Measurements from ENCODE around the gene CTDSPL2.
"Not testable (repeated sequence)": the region's sequence is repeated elsewhere in the genome, so short reads cannot be mapped to it uniquely, and the experiment has no call there.

CTDSPL2 gene

GRCh38 chr15:44438402-44438801, 11.0 kb downstream of the CTDSPL2 start:
- Histone ChIP-seq H3K4me1 (ENCODE audit: control insufficient read depth in 1 of 2, insufficient read depth in 2 of 2, low read length in 2 of 2) (peaks cover 0 to 6% of the 10 kb centered on the region in 2 donors), H3K9me3 (ENCODE audit: control insufficient read depth in 1 of 2, low read length in 2 of 2) (no peaks in the 10 kb centered on the region), H3K27ac (ENCODE audit: low read depth, low read length) (no peak overlapping the region), H3K27me3 (ENCODE audit: control insufficient read depth in 1 of 2, insufficient read depth in 2 of 2, low read length in 2 of 2) (no peaks in the 10 kb centered on the region), H3K36me3 (ENCODE audit: control insufficient read depth in 1 of 2, insufficient read depth in 2 of 2, low read length in 2 of 2) (peaks cover 0 to 3% of the 10 kb centered on the region in 2 donors), H3K9ac (ENCODE audit: low read depth in 1 of 2, low read length in 2 of 2) (no peak overlapping the region), H3K4me3 (ENCODE audit: low read depth in 1 of 2, low read length in 2 of 2) (no peak overlapping the region)

- H3K27ac ChIP-seq (ENCODE audit: low read depth, low read length) = no peak overlapping the region
- H3K9ac ChIP-seq (ENCODE audit: low read depth in 1 of 2, low read length in 2 of 2) = no peak overlapping the region
- H3K4me3 ChIP-seq (ENCODE audit: low read depth in 1 of 2, low read length in 2 of 2) = no peak overlapping the region
- peaks cover 0 to 6% of the 10 kb centered on the region in 2 donors for H3K4me1 ChIP-seq (ENCODE audit: control insufficient read depth in 1 of 2, insufficient read depth in 2 of 2, low read length in 2 of 2)
- H3K36me3 ChIP-seq (ENCODE audit: control insufficient read depth in 1 of 2, insufficient read depth in 2 of 2, low read length in 2 of 2) = peaks cover 0 to 4% of the 10 kb centered on the region in 2 donors
- no peaks in the 10 kb centered on the region for H3K9me3 ChIP-seq (ENCODE audit: control insufficient read depth in 1 of 2, low read length in 2 of 2)
- no peaks in the 10 kb centered on the region for H3K27me3 ChIP-seq (ENCODE audit: control insufficient read depth in 1 of 2, insufficient read depth in 2 of 2, low read length in 2 of 2)
Measured at GRCh38 chr15:44441095-44441501, 13.7 kb downstream of the CTDSPL2 start.

GRCh38 chr15:44443515-44443914, 16.1 kb downstream of the CTDSPL2 start:
- no peaks in the 10 kb centered on the region for H3K27me3 ChIP-seq (ENCODE audit: control insufficient read depth in 1 of 2, insufficient read depth in 2 of 2, low read length in 2 of 2)
- H3K27ac ChIP-seq (ENCODE audit: low read depth, low read length) = no peak overlapping the region

GRCh38 chr15:44447772-44448376, 20.4 kb downstream of the CTDSPL2 start:
- no peak overlapping the region for H3K27ac ChIP-seq (ENCODE audit: low read depth, low read length)
- H3K4me1 ChIP-seq (ENCODE audit: control insufficient read depth in 1 of 2, insufficient read depth in 2 of 2, low read length in 2 of 2) = no peaks in the 10 kb centered on the region
- no peaks in the 10 kb centered on the region for H3K27me3 ChIP-seq (ENCODE audit: control insufficient read depth in 1 of 2, insufficient read depth in 2 of 2, low read length in 2 of 2)
- H3K36me3 ChIP-seq (ENCODE audit: control insufficient read depth in 1 of 2, insufficient read depth in 2 of 2, low read length in 2 of 2) = peaks cover 3 to 12% of the 10 kb centered on the region in 2 donors
- H3K9me3 ChIP-seq (ENCODE audit: control insufficient read depth in 1 of 2, low read length in 2 of 2) = no peaks in the 10 kb centered on the region
- no peak overlapping the region for H3K9ac ChIP-seq (ENCODE audit: low read depth in 1 of 2, low read length in 2 of 2)
- no peak overlapping the region for H3K4me3 ChIP-seq (ENCODE audit: low read depth in 1 of 2, low read length in 2 of 2)

More at GRCh38 chr15:44443515-44443914, 16.1 kb downstream of the CTDSPL2 start:
- H3K36me3 ChIP-seq (ENCODE audit: control insufficient read depth in 1 of 2, insufficient read depth in 2 of 2, low read length in 2 of 2) = peaks cover 3 to 12% of the 10 kb centered on the region in 2 donors
- peaks cover 0 to 6% of the 10 kb centered on the region in 2 donors for H3K4me1 ChIP-seq (ENCODE audit: control insufficient read depth in 1 of 2, insufficient read depth in 2 of 2, low read length in 2 of 2)
- H3K4me3 ChIP-seq (ENCODE audit: low read depth in 1 of 2, low read length in 2 of 2) = no peak overlapping the region
- no peak overlapping the region for H3K9ac ChIP-seq (ENCODE audit: low read depth in 1 of 2, low read length in 2 of 2)
- no peaks in the 10 kb centered on the region for H3K9me3 ChIP-seq (ENCODE audit: control insufficient read depth in 1 of 2, low read length in 2 of 2)

- Histone ChIP-seq H3K36me3 (ENCODE audit: control insufficient read depth in 1 of 2, insufficient read depth in 2 of 2, low read length in 2 of 2) (peaks cover 3 to 9% of the 10 kb centered on the region in 2 donors), H3K27me3 (ENCODE audit: control insufficient read depth in 1 of 2, insufficient read depth in 2 of 2, low read length in 2 of 2) (no peaks in the 10 kb centered on the region), H3K27ac (ENCODE audit: low read depth, low read length) (no peak overlapping the region), H3K4me3 (ENCODE audit: low read depth in 1 of 2, low read length in 2 of 2) (no peak overlapping the region), H3K9me3 (ENCODE audit: control insufficient read depth in 1 of 2, low read length in 2 of 2) (no peaks in the 10 kb centered on the region), H3K9ac (ENCODE audit: low read depth in 1 of 2, low read length in 2 of 2) (no peak overlapping the region), H3K4me1 (ENCODE audit: control insufficient read depth in 1 of 2, insufficient read depth in 2 of 2, low read length in 2 of 2) (no peaks in the 10 kb centered on the region)
Measured at GRCh38 chr15:44450172-44450571, 22.7 kb downstream of the CTDSPL2 start.

- H3K27ac ChIP-seq (ENCODE audit: low read depth, low read length) = not testable (repeated sequence)
Measured at GRCh38 chr15:44453578-44454283, 26.3 kb downstream of the CTDSPL2 start.

GRCh38 chr15:44458429-44458828, 31.0 kb downstream of the CTDSPL2 start:
- H3K4me1 ChIP-seq (ENCODE audit: control insufficient read depth in 1 of 2, insufficient read depth in 2 of 2, low read length in 2 of 2) = peaks cover 0 to 8% of the 10 kb centered on the region in 2 donors
- H3K36me3 ChIP-seq (ENCODE audit: control insufficient read depth in 1 of 2, insufficient read depth in 2 of 2, low read length in 2 of 2) = peaks cover 3 to 19% of the 10 kb centered on the region in 2 donors
- H3K4me3 ChIP-seq (ENCODE audit: low read depth in 1 of 2, low read length in 2 of 2) = no peak overlapping the region

More at GRCh38 chr15:44453578-44454283, 26.3 kb downstream of the CTDSPL2 start:
- H3K36me3 ChIP-seq (ENCODE audit: control insufficient read depth in 1 of 2, insufficient read depth in 2 of 2, low read length in 2 of 2); H3K4me1 ChIP-seq (ENCODE audit: control insufficient read depth in 1 of 2, insufficient read depth in 2 of 2, low read length in 2 of 2); H3K4me3 ChIP-seq (ENCODE audit: low read depth in 1 of 2, low read length in 2 of 2); H3K9me3 ChIP-seq (ENCODE audit: control insufficient read depth in 1 of 2, low read length in 2 of 2); H3K27me3 ChIP-seq (ENCODE audit: control insufficient read depth in 1 of 2, insufficient read depth in 2 of 2, low read length in 2 of 2); H3K9ac ChIP-seq (ENCODE audit: low read depth in 1 of 2, low read length in 2 of 2): not testable (repeated sequence)

GRCh38 chr15:44468709-44469385, 41.4 kb downstream of the CTDSPL2 start:
- Histone ChIP-seq H3K36me3 (ENCODE audit: control insufficient read depth in 1 of 2, insufficient read depth in 2 of 2, low read length in 2 of 2) (peaks cover 4 to 12% of the 10 kb centered on the region in 2 donors), H3K4me3 (ENCODE audit: low read depth in 1 of 2, low read length in 2 of 2) (no peak overlapping the region), H3K4me1 (ENCODE audit: control insufficient read depth in 1 of 2, insufficient read depth in 2 of 2, low read length in 2 of 2) (no peaks in the 10 kb centered on the region), H3K27ac (ENCODE audit: low read depth, low read length) (no peak overlapping the region), H3K27me3 (ENCODE audit: control insufficient read depth in 1 of 2, insufficient read depth in 2 of 2, low read length in 2 of 2) (no peaks in the 10 kb centered on the region), H3K9ac (ENCODE audit: low read depth in 1 of 2, low read length in 2 of 2) (no peak overlapping the region), H3K9me3 (ENCODE audit: control insufficient read depth in 1 of 2, low read length in 2 of 2) (no peaks in the 10 kb centered on the region)

More at GRCh38 chr15:44458429-44458828, 31.0 kb downstream of the CTDSPL2 start:
- no peak overlapping the region for H3K9ac ChIP-seq (ENCODE audit: low read depth in 1 of 2, low read length in 2 of 2)
- no peaks in the 10 kb centered on the region for H3K9me3 ChIP-seq (ENCODE audit: control insufficient read depth in 1 of 2, low read length in 2 of 2)
- no peaks in the 10 kb centered on the region for H3K27me3 ChIP-seq (ENCODE audit: control insufficient read depth in 1 of 2, insufficient read depth in 2 of 2, low read length in 2 of 2)
- H3K27ac ChIP-seq (ENCODE audit: low read depth, low read length) = no peak overlapping the region

GRCh38 chr15:44471885-44472455, 44.5 kb downstream of the CTDSPL2 start:
- Histone ChIP-seq H3K27ac (ENCODE audit: low read depth, low read length) (no peak overlapping the region), H3K27me3 (ENCODE audit: control insufficient read depth in 1 of 2, insufficient read depth in 2 of 2, low read length in 2 of 2) (no peaks in the 10 kb centered on the region), H3K36me3 (ENCODE audit: control insufficient read depth in 1 of 2, insufficient read depth in 2 of 2, low read length in 2 of 2) (peaks cover 4 to 13% of the 10 kb centered on the region in 2 donors), H3K9ac (ENCODE audit: low read depth in 1 of 2, low read length in 2 of 2) (no peak overlapping the region), H3K9me3 (ENCODE audit: control insufficient read depth in 1 of 2, low read length in 2 of 2) (no peaks in the 10 kb centered on the region), H3K4me1 (ENCODE audit: control insufficient read depth in 1 of 2, insufficient read depth in 2 of 2, low read length in 2 of 2) (no peaks in the 10 kb centered on the region), H3K4me3 (ENCODE audit: low read depth in 1 of 2, low read length in 2 of 2) (no peak overlapping the region)

- H3K4me1 ChIP-seq (ENCODE audit: control insufficient read depth in 1 of 2, insufficient read depth in 2 of 2, low read length in 2 of 2) = peaks cover 0 to 3% of the 10 kb centered on the region in 2 donors
- H3K9me3 ChIP-seq (ENCODE audit: control insufficient read depth in 1 of 2, low read length in 2 of 2) = no peaks in the 10 kb centered on the region
- H3K27me3 ChIP-seq (ENCODE audit: control insufficient read depth in 1 of 2, insufficient read depth in 2 of 2, low read length in 2 of 2) = no peaks in the 10 kb centered on the region
- H3K36me3 ChIP-seq (ENCODE audit: control insufficient read depth in 1 of 2, insufficient read depth in 2 of 2, low read length in 2 of 2) = peaks cover 0 to 11% of the 10 kb centered on the region in 2 donors
- no peak overlapping the region for H3K9ac ChIP-seq (ENCODE audit: low read depth in 1 of 2, low read length in 2 of 2)
- H3K27ac ChIP-seq (ENCODE audit: low read depth, low read length) = no peak overlapping the region
- no peak overlapping the region for H3K4me3 ChIP-seq (ENCODE audit: low read depth in 1 of 2, low read length in 2 of 2)
Measured at GRCh38 chr15:44479343-44479742, 51.9 kb downstream of the CTDSPL2 start.
